CD4-positive, alpha-beta memory T cell (primary cell): ENCODE measurements around the gene PXDN. TPM values are rescaled to one million over a fixed set of nuclear protein-coding genes. Genes with fewer than 3 reads are reported as not detected.
A peak's percentile ranks its signal among the peaks of the same experiment; 100 is the strongest.
"Not testable (repeated sequence)": the region's sequence is repeated elsewhere in the genome, so short reads cannot be mapped to it uniquely, and the experiment has no call there.

Experiments
- CTCF ChIA-PET: fragments of 350-600 bp; sonication (Branson Sonifier 250); formaldehyde crosslinking; loops from one replicate; lab custom pipeline; 2021; ENCODE audit warnings: inconsistent platforms; ENCODE audit not compliant: partially characterized antibody; lab: Charles Lee
- POLR2A ChIA-PET: fragments of 350-600 bp; sonication (Branson Sonifier 250); formaldehyde crosslinking; loops from one replicate; lab custom pipeline; 2021; ENCODE audit not compliant: partially characterized antibody; lab: Charles Lee
- DNase-seq, 5 donors: peaks; one replicate each; pipeline versions ENCODE4 v3.0.0 to v3.0.0-alpha.2; 2020 to 2022; ENCODE audit warnings: mixed read lengths in 1 of 5
- H3K27ac ChIP-seq: one replicate; pipeline ENCODE4 v1.7.0; 2013; ENCODE audit warnings: low read depth, low read length
- H3K27me3 ChIP-seq: 2 replicates; pipeline ENCODE4 v1.7.0; 2013; ENCODE audit warnings: mild to moderate bottlenecking, low read length, moderate library complexity; ENCODE audit not compliant: insufficient read depth
- H3K36me3 ChIP-seq: 2 replicates; pipeline ENCODE4 v1.7.0; 2013; ENCODE audit warnings: mild to moderate bottlenecking, low read length, moderate library complexity; ENCODE audit not compliant: insufficient read depth
- H3K4me1 ChIP-seq: 2 replicates; pipeline ENCODE4 v1.7.0; 2013; ENCODE audit warnings: mild to moderate bottlenecking, low read length, moderate library complexity; ENCODE audit not compliant: insufficient read depth
- H3K4me3 ChIP-seq, 2 donors: one replicate each; pipeline ENCODE4 v1.7.0; 2013; ENCODE audit warnings: low read length in 2 of 2, mild to moderate bottlenecking in 1 of 2
- H3K9me3 ChIP-seq, 2 donors: one replicate each; pipeline ENCODE4 v1.7.0; 2013; ENCODE audit warnings: low read length in 2 of 2, control low read depth in 1 of 2; ENCODE audit not compliant: control insufficient read depth in 1 of 2
- H3K27ac Mint-ChIP-seq, 7 donors: one replicate each; pipeline ENCODE4 v1.8.0; 2020 to 2021; ENCODE audit warnings: mixed read lengths in 7 of 7, mild to moderate bottlenecking in 6 of 7, inconsistent platforms in 3 of 7, moderate library complexity in 3 of 7
- H3K27me3 Mint-ChIP-seq, 2 donors: one replicate each; pipeline ENCODE4 v1.8.0; 2020 to 2021; ENCODE audit warnings: mixed read lengths in 2 of 2
- H3K36me3 Mint-ChIP-seq, 2 donors: one replicate each; pipeline ENCODE4 v1.8.0; 2020 to 2021; ENCODE audit warnings: mixed read lengths in 2 of 2, inconsistent platforms in 1 of 2, mild to moderate bottlenecking in 1 of 2
- H3K4me1 Mint-ChIP-seq, 4 donors: one replicate each; pipeline ENCODE4 v1.8.0; 2020 to 2021; ENCODE audit warnings: mixed read lengths in 4 of 4, mild to moderate bottlenecking in 1 of 4
- H3K4me3 Mint-ChIP-seq, 8 donors: one replicate each; pipeline ENCODE4 v1.8.0; 2020 to 2021; ENCODE audit warnings: mixed read lengths in 8 of 8, mild to moderate bottlenecking in 7 of 8, moderate library complexity in 6 of 8, inconsistent platforms in 3 of 8
- H3K9me3 Mint-ChIP-seq, 8 donors: one replicate each; pipeline ENCODE4 v1.8.0; 2020 to 2021; ENCODE audit warnings: mixed read lengths in 8 of 8, mild to moderate bottlenecking in 5 of 8, inconsistent platforms in 3 of 8, moderate library complexity in 1 of 8
- intact Hi-C: fragments of 100-400 bp; cut with micrococcal nuclease; formaldehyde crosslinking; loops from one replicate; pipeline ENCODE4 v1.15.1; 2023
- polyA plus RNA-seq, 2 donors: library from polyadenylated mRNA; unstranded; fragments of 300-500 nt; fragmentation: Illumina TruSeq; gene quantifications; one replicate each; pipeline ENCODE4 v1.2.3, GENCODE V29; 2021
- total RNA-seq, 2 experiments: library from RNA; stranded (reverse); gene quantifications; one replicate each; pipeline ENCODE4 v1.2.3, GENCODE V29; 2021

The PXDN gene
- total and polyA plus RNA-seq, 4 experiments from 2014 or later = 0.79 TPM; not detected in 3

- H3K4me3 ChIP-seq = no peak overlapping the region
- H3K36me3 Mint-ChIP-seq = no peaks in the 10 kb centered on the region
- no peaks in the 10 kb centered on the region for H3K4me1 Mint-ChIP-seq
- H3K4me3 Mint-ChIP-seq = no peak overlapping the region
- H3K9me3 ChIP-seq = no peaks in the 10 kb centered on the region
- H3K9me3 Mint-ChIP-seq = peaks cover 0 to 4% (median 0%) of the 10 kb centered on the region in 8 donors
- peaks cover 1 to 3% of the 10 kb centered on the region in 2 donors for H3K27me3 Mint-ChIP-seq
- intact Hi-C loops = no loop called here
- no peaks in the 10 kb centered on the region for H3K27me3 ChIP-seq
- ChIA-PET POLR2A (no interaction called here), CTCF (no interaction called here)
- DNase-seq = no peak
- H3K27ac Mint-ChIP-seq = no peak overlapping the region
- H3K27ac ChIP-seq = no peak overlapping the region
- H3K36me3 ChIP-seq = no peaks in the 10 kb centered on the region
- no peaks in the 10 kb centered on the region for H3K4me1 ChIP-seq
These were observed 14.0 kb downstream of the PXDN start for GRCh38 chr2:1730015-1730927.

GRCh38 chr2:1729242-1729641 is 15.1 kb downstream of the PXDN start:
- no peak overlapping the region for H3K4me3 ChIP-seq
- Mint-ChIP-seq H3K4me3 (no peak overlapping the region), H3K4me1 (no peaks in the 10 kb centered on the region), H3K27ac (no peak overlapping the region), H3K36me3 (no peaks in the 10 kb centered on the region), H3K27me3 (peaks cover 1 to 3% of the 10 kb centered on the region in 2 donors), H3K9me3 (peaks cover 0 to 4% (median 0%) of the 10 kb centered on the region in 8 donors)
- CTCF ChIA-PET = no interaction called here
- no peaks in the 10 kb centered on the region for H3K27me3 ChIP-seq
- no peaks in the 10 kb centered on the region for H3K36me3 ChIP-seq
- H3K27ac ChIP-seq = no peak overlapping the region
- H3K9me3 ChIP-seq = no peaks in the 10 kb centered on the region
- H3K4me1 ChIP-seq = no peaks in the 10 kb centered on the region
- DNase-seq = no peak
- POLR2A ChIA-PET = no interaction called here
- intact Hi-C loops = no loop called here

GRCh38 chr2:1728821-1729220 is 15.5 kb downstream of the PXDN start:
- no peak for DNase-seq
- peaks cover 0 to 4% (median 0%) of the 10 kb centered on the region in 8 donors for H3K9me3 Mint-ChIP-seq
- H3K27ac Mint-ChIP-seq = no peak overlapping the region
- CTCF ChIA-PET = no interaction called here
- no peaks in the 10 kb centered on the region for H3K4me1 ChIP-seq
- H3K9me3 ChIP-seq = no peaks in the 10 kb centered on the region
- H3K36me3 ChIP-seq = no peaks in the 10 kb centered on the region
- no peak overlapping the region for H3K4me3 ChIP-seq
- no peak overlapping the region for H3K4me3 Mint-ChIP-seq
- intact Hi-C loops = no loop called here
- no peaks in the 10 kb centered on the region for H3K4me1 Mint-ChIP-seq
- POLR2A ChIA-PET = no interaction called here
- no peak overlapping the region for H3K27ac ChIP-seq
- H3K27me3 Mint-ChIP-seq = peaks cover 1 to 3% of the 10 kb centered on the region in 2 donors
- no peaks in the 10 kb centered on the region for H3K36me3 Mint-ChIP-seq
- H3K27me3 ChIP-seq = no peaks in the 10 kb centered on the region

GRCh38 chr2:1727796-1728474 is 16.4 kb downstream of the PXDN start:
- POLR2A ChIA-PET = no interaction called here
- Histone ChIP-seq H3K27me3 (no peaks in the 10 kb centered on the region), H3K27ac (no peak overlapping the region), H3K36me3 (no peaks in the 10 kb centered on the region), H3K9me3 (no peaks in the 10 kb centered on the region), H3K4me1 (no peaks in the 10 kb centered on the region), H3K4me3 (no peak overlapping the region)
- Mint-ChIP-seq H3K4me1 (no peaks in the 10 kb centered on the region), H3K36me3 (no peaks in the 10 kb centered on the region), H3K27ac (no peak overlapping the region), H3K27me3 (peaks cover 1 to 3% of the 10 kb centered on the region in 2 donors), H3K4me3 (no peak overlapping the region), H3K9me3 (peaks cover 0 to 4% (median 0%) of the 10 kb centered on the region in 8 donors)
- intact Hi-C loops = no loop called here
- CTCF ChIA-PET = no interaction called here
- DNase-seq = no peak

- H3K9me3 ChIP-seq = no peaks in the 10 kb centered on the region
- H3K4me1 ChIP-seq = no peaks in the 10 kb centered on the region
- POLR2A ChIA-PET = no interaction called here
- intact Hi-C loops = no loop called here
- peaks cover 0 to 4% (median 0%) of the 10 kb centered on the region in 8 donors for H3K9me3 Mint-ChIP-seq
- H3K4me3 Mint-ChIP-seq = no peak overlapping the region
- H3K27ac ChIP-seq = no peak overlapping the region
- peaks cover 1 to 2% of the 10 kb centered on the region in 2 donors for H3K27me3 Mint-ChIP-seq
- no peak for DNase-seq
- H3K4me3 ChIP-seq = no peak overlapping the region
- H3K4me1 Mint-ChIP-seq = no peaks in the 10 kb centered on the region
- CTCF ChIA-PET = no interaction called here
- no peaks in the 10 kb centered on the region for H3K36me3 Mint-ChIP-seq
- no peaks in the 10 kb centered on the region for H3K36me3 ChIP-seq
- H3K27me3 ChIP-seq = no peaks in the 10 kb centered on the region
- peak overlapping the region in 1 of 7 donors; percentile 66 for H3K27ac Mint-ChIP-seq
These were observed 17.1 kb downstream of the PXDN start for GRCh38 chr2:1727101-1727771.

GRCh38 chr2:1726558-1726957 is 17.8 kb downstream of the PXDN start:
- Histone ChIP-seq H3K4me1 (no peaks in the 10 kb centered on the region), H3K27me3 (no peaks in the 10 kb centered on the region), H3K36me3 (no peaks in the 10 kb centered on the region), H3K9me3 (no peaks in the 10 kb centered on the region), H3K27ac (no peak overlapping the region), H3K4me3 (no peak overlapping the region)
- no peak for DNase-seq
- Mint-ChIP-seq H3K9me3 (peaks cover 0 to 4% (median 0%) of the 10 kb centered on the region in 8 donors), H3K4me3 (no peak overlapping the region), H3K4me1 (no peaks in the 10 kb centered on the region), H3K27me3 (peaks cover 1 to 2% of the 10 kb centered on the region in 2 donors), H3K27ac (no peak overlapping the region), H3K36me3 (no peaks in the 10 kb centered on the region)
- intact Hi-C loops = no loop called here
- CTCF ChIA-PET = no interaction called here
- POLR2A ChIA-PET = no interaction called here

- H3K4me3 ChIP-seq, H3K9me3 ChIP-seq, intact Hi-C loops, H3K9me3 Mint-ChIP-seq, H3K27ac ChIP-seq, H3K36me3 ChIP-seq, CTCF ChIA-PET, H3K4me1 ChIP-seq, H3K36me3 Mint-ChIP-seq, H3K27ac Mint-ChIP-seq, DNase-seq, H3K27me3 ChIP-seq, H3K4me1 Mint-ChIP-seq, H3K4me3 Mint-ChIP-seq, POLR2A ChIA-PET, H3K27me3 Mint-ChIP-seq: not testable (repeated sequence)
These were observed 20.0 kb downstream of the PXDN start for GRCh38 chr2:1724351-1724750.
